GM13976 (cell line): Measurements from ENCODE around the gene SRSF4.
"Not testable (repeated sequence)": the region's sequence is repeated elsewhere in the genome, so short reads cannot be mapped to it uniquely, and the experiment has no call there.

Experiments
- DNase-seq: peaks from one replicate; pipeline ENCODE4 v3.0.0; 2012; ENCODE audit warnings: low spot score
- CTCF ChIP-seq: IDR thresholded peaks from 2 replicates; pipeline ENCODE4 v1.5.1; 2012; ENCODE audit warnings: borderline replicate concordance, mild to moderate bottlenecking; ENCODE audit not compliant: insufficient read depth; ENCODE audit errors: extremely low read depth, missing control alignments, control extremely low read depth
- in situ Hi-C: fragments of 300-500 bp; cut with MboI; formaldehyde crosslinking; loops from one replicate; pipeline ENCODE4 v1.12.0; 2022; ENCODE audit warnings: low sequenced_read_pairs, mixed read lengths, inconsistent platforms; ENCODE audit not compliant: unreplicated experiment

Gene SRSF4

GRCh38 chr1:29119121-29119929 lies 62.4 kb downstream of the SRSF4 start:
- TF ChIP-seq CTCF = no peak
- DNase-seq = no peak
- in situ Hi-C loops = no loop called here

- in situ Hi-C loops = no loop called here
- no peak for DNase-seq
- TF ChIP-seq CTCF = no peak
Measured at GRCh38 chr1:29117381-29117780, 64.3 kb downstream of the SRSF4 start.

GRCh38 chr1:29114654-29115053 lies 67.0 kb downstream of the SRSF4 start:
- in situ Hi-C loops = no loop called here
- TF ChIP-seq CTCF = no peak
- DNase-seq = no peak

- DNase-seq = no peak
- TF ChIP-seq CTCF = no peak
- in situ Hi-C loops = no loop called here
Measured at GRCh38 chr1:29113413-29114117, 68.1 kb downstream of the SRSF4 start.

GRCh38 chr1:29112705-29113412 lies 68.8 kb downstream of the SRSF4 start:
- DNase-seq = no peak
- no peak for TF ChIP-seq CTCF
- in situ Hi-C loops = no loop called here

GRCh38 chr1:29108041-29108440 lies 73.7 kb downstream of the SRSF4 start:
- DNase-seq, in situ Hi-C loops: not testable (repeated sequence)
